ENCODE measurements around the gene BCKDHB.

- TF ChIP-seq REST (IDR thresholded peaks at IDR 0.05; ENCODE audit: unreplicated experiment), result no peak
- no peak for TF ChIP-seq EZH2 (IDR thresholded peaks at IDR 0.05; ENCODE audit: low read depth, unreplicated experiment)
- no peak for TF ChIP-seq CTCF (conservative IDR thresholded peaks at IDR 0.05; ENCODE audit: low read depth in 2 of 2)
- TF ChIP-seq JUNB (IDR thresholded peaks at IDR 0.05; ENCODE audit: unreplicated experiment), result no peak
- no peak for TF ChIP-seq CREB1 (CRISPR knock-in tag; IDR thresholded peaks at IDR 0.05; ENCODE audit: low read depth)
- TF ChIP-seq ZNF331 (CRISPR knock-in tag; IDR thresholded peaks at IDR 0.05; ENCODE audit: low read depth), result no peak
- TF ChIP-seq EZH2phosphoT487 (IDR thresholded peaks at IDR 0.05; ENCODE audit: unreplicated experiment), result no peak
- no peak for TF ChIP-seq POLR2AphosphoS5 (IDR thresholded peaks at IDR 0.05; ENCODE audit: low read depth)
- no peak for TF ChIP-seq STAT1 (IDR thresholded peaks at IDR 0.05; ENCODE audit: unreplicated experiment)
- TF ChIP-seq NANOG (IDR thresholded peaks at IDR 0.05; ENCODE audit: borderline replicate concordance), result no peak
- TF ChIP-seq ZNF114 (CRISPR knock-in tag; IDR thresholded peaks at IDR 0.05), result no peak
- TF ChIP-seq ETS1 (IDR thresholded peaks at IDR 0.05), result no peak
- TF ChIP-seq ZNF462 (CRISPR knock-in tag; IDR thresholded peaks at IDR 0.05), result no peak
Observed at GRCh38 chr6:80211286-80211685, 104.8 kb downstream of the BCKDHB start.
